Measurements from ENCODE around the gene ZNF598. TPM values are rescaled to one million over a fixed set of nuclear protein-coding genes. Genes with fewer than 3 reads are reported as not detected.
"Not testable (repeated sequence)": the region's sequence is repeated elsewhere in the genome, so short reads cannot be mapped to it uniquely, and the experiment has no call there.

ZNF598 gene
- total RNA-seq, 1 donor from 2014 or later, result 46.4 TPM

DNA sequence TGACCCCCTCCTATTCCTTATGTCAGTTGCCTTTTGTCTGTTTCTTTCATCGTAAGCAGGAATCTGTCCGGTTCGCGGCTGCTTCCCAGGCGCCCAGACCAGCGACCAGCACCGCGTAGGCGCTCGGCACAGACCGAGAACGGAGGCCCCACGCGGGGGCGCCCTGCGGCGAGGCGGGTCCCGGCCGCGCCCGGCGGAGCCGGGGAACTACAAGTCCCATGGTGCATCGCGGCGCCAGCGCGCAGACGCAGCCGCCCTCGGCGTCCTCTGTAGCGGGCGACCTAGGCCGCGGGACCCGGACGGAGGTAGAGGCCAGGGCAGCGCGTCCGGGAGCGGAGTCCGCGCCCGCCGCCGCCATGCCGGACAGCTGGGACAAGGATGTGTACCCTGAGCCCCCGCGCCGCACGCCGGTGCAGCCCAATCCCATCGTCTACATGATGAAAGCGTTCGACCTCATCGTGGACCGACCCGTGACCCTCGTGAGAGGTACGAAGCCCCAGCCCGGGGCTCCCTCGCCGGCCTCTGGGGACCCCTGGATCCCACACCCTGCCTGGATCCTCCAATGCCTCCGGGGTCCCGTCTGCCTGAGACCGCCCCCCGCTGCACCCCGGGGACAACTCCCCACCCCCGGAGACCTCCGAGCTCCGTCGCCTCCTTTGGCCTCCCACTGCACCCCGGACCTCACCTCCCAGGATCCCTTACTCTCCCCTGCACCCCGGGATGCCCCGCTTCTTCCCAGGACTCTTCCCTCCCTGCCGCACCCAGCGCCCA, 50.2 kb downstream of the ZNF598 start, which contains the start of gene NDUFB10:
NDUFB10 (plus strand) TSS at position 270 of the 771 bp plus-strand sequence; CDS start at position 357, 87 bp downstream.
- DNase-seq (ENCODE audit: low spot score), result peak; percentile 91

- DNase-seq (ENCODE audit: low spot score), result no peak
Measured at GRCh38 chr16:1958715-1959268, 50.8 kb downstream of the ZNF598 start.

GRCh38 chr16:1958143-1958491, 51.5 kb downstream of the ZNF598 start:
- DNase-seq (ENCODE audit: low spot score), result not testable (repeated sequence)

DNA sequence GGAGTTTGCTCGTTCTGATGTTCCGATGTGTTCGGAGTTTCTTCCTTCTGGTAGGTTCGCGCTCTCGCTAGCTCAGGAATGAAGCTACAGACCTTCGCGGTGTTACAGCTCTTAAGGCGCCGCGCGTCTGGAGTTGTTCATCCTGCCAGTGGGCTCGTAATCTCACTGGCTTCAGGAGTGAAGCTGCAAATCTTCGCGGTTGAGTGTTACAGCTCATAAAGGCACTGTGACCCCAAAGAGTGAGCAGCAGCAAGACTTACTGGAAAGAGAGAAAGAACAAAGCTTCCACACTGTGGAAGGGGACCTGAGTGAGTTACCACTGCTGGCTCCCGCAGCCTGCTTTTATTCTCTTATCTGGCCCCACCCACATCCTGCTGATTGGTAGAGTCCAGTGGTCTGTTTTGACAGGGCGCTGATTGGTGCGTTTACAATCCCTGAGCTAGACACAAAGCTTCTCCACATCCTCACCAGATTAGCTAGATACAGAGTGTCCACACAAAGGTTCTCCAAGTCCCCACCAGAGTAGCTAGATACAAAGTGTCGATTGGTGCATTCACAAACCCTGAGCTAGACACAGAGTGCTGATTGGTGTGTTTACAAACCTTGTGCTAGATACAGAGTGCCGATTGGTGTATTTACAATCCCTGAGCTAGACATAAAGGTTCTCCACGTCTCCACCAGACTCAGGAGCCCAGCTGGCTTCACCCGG, 52.0 kb downstream of the ZNF598 start:
- DNase-seq (ENCODE audit: low spot score), result not testable (repeated sequence)

GRCh38 chr16:1953734-1954133, 55.9 kb downstream of the ZNF598 start:
- DNase-seq (ENCODE audit: low spot score), result no peak

- DNase-seq (ENCODE audit: low spot score), result no peak
Measured at GRCh38 chr16:1950559-1950958, 59.1 kb downstream of the ZNF598 start.

GRCh38 chr16:1950047-1950446, 59.6 kb downstream of the ZNF598 start:
- DNase-seq (ENCODE audit: low spot score), result no peak

GRCh38 chr16:1949507-1949906, 60.1 kb downstream of the ZNF598 start:
- no peak for DNase-seq (ENCODE audit: low spot score)

Other genes with a start within 250 kb of the ZNF598 start
- gene NME3, start 238.3 kb downstream of the ZNF598 start, total RNA-seq, result 79.7 TPM
- 49.7 TPM for gene EME2, start 237.0 kb downstream of the ZNF598 start, total RNA-seq
- 78.6 TPM for gene MRPS34, start 236.7 kb downstream of the ZNF598 start, total RNA-seq
- gene SPSB3, start 227.2 kb downstream of the ZNF598 start, total RNA-seq, result 39.2 TPM
- gene NUBP2, start 226.9 kb downstream of the ZNF598 start, total RNA-seq, result 48.9 TPM
- not detected for gene IGFALS, start 216.1 kb downstream of the ZNF598 start, total RNA-seq
- 37.5 TPM for gene HAGH, start 183.0 kb downstream of the ZNF598 start, total RNA-seq
- gene FAHD1, start 182.6 kb downstream of the ZNF598 start, total RNA-seq, result 29.3 TPM
- gene MEIOB, start 137.7 kb downstream of the ZNF598 start, total RNA-seq, result not detected
- gene HS3ST6, start 91.4 kb downstream of the ZNF598 start, total RNA-seq, result 12.9 TPM
- 27.2 TPM for gene MSRB1, start 66.6 kb downstream of the ZNF598 start, total RNA-seq
- gene RPL3L, start 55.1 kb downstream of the ZNF598 start, total RNA-seq, result not detected
- gene NDUFB10, start 50.3 kb downstream of the ZNF598 start, total RNA-seq, result 97.5 TPM
- gene RPS2, start 45.0 kb downstream of the ZNF598 start, total RNA-seq, result 2,737 TPM
- not detected for gene RNF151, start 43.0 kb downstream of the ZNF598 start, total RNA-seq
- 37.0 TPM for gene TBL3, start 37.8 kb downstream of the ZNF598 start, total RNA-seq
- 0.65 TPM for gene NOXO1, start 28.4 kb downstream of the ZNF598 start, total RNA-seq
- 16.5 TPM for gene GFER, start 25.6 kb downstream of the ZNF598 start, total RNA-seq
- 0.86 TPM for gene SYNGR3, start 19.9 kb downstream of the ZNF598 start, total RNA-seq
- not detected for gene NPW, start 10.0 kb upstream of the ZNF598 start, total RNA-seq
- 106 TPM for gene NHERF2, start 17.1 kb upstream of the ZNF598 start, total RNA-seq
- gene NTHL1, start 38.0 kb upstream of the ZNF598 start, total RNA-seq, result 11.8 TPM
- gene TSC2, start 38.2 kb upstream of the ZNF598 start, total RNA-seq, result 178 TPM
- 165 TPM for gene PKD1, start 126.1 kb upstream of the ZNF598 start, total RNA-seq
- gene RAB26, start 138.8 kb upstream of the ZNF598 start, total RNA-seq, result 0.83 TPM
- 76.2 TPM for gene TRAF7, start 146.0 kb upstream of the ZNF598 start, total RNA-seq
- gene CASKIN1, start 186.8 kb upstream of the ZNF598 start, total RNA-seq, result 0.05 TPM
- 37.0 TPM for gene MLST8, start 195.6 kb upstream of the ZNF598 start, total RNA-seq
- gene BRICD5, start 201.0 kb upstream of the ZNF598 start, total RNA-seq, result 7.4 TPM
- gene PGP, start 205.0 kb upstream of the ZNF598 start, total RNA-seq, result 11.3 TPM
- 24.7 TPM for gene E4F1, start 213.8 kb upstream of the ZNF598 start, total RNA-seq
- 1.5 TPM for gene DNASE1L2, start 226.6 kb upstream of the ZNF598 start, total RNA-seq
- 47.8 TPM for gene ECI1, start 241.8 kb upstream of the ZNF598 start, total RNA-seq

Measured in ureter (tissue), 1 donor.